NCI-H1694 treated with DMSO at 0.1 percent for 48 hours (cell line): ENCODE results near the gene ANKRD36C.
"Not testable (repeated sequence)": the region's sequence is repeated elsewhere in the genome, so short reads cannot be mapped to it uniquely, and the experiment has no call there.

Experiments
- DNase-seq: peaks from one replicate; lab custom pipeline; 2025; lab: John Stamatoyannopoulos, UW

ANKRD36C gene

GRCh38 chr2:95991351-95992094 lies at the start of gene ANKRD36C:
Gene ANKRD36C, minus strand, starts transcription at chr2:95991824. Its CDS starts 116 bp downstream, at chr2:95991708.
- not testable (repeated sequence) for DNase-seq

- not testable (repeated sequence) for DNase-seq
Observed at GRCh38 chr2:96035554-96035953, 43.9 kb upstream of the ANKRD36C start.

DNA sequence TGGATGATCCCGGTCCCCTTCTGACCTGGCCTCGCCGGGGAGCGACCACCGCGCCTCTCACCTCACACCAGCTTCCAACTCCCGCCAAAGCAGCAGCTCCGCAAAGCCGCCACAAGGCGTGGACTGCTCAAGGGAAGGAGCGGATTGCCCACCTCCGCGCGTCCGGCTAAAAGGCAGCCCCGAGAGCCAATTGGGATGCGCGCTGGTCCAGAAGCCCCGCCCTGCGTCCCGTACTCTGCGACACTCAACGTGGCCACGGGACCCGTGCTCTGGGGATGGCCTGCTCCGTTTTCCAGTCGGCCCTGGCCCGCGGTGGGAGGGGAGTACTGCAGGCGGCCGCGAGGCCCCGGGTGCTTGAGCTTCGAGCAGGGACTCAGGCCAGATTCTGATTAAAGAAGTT lies 43.2 kb upstream of the ANKRD36C start, which contains the start of gene GPAT2:
Gene GPAT2, minus strand, starts transcription at position 125 of the 400 bp plus-strand sequence. CDS start 2,557 bp downstream, outside the sequence.
- not testable (repeated sequence) for DNase-seq

GRCh38 chr2:96033997-96034396 lies 42.4 kb upstream of the ANKRD36C start:
- DNase-seq: not testable (repeated sequence)

GRCh38 chr2:96027725-96028325 lies 36.2 kb upstream of the ANKRD36C start:
- not testable (repeated sequence) for DNase-seq

DNA sequence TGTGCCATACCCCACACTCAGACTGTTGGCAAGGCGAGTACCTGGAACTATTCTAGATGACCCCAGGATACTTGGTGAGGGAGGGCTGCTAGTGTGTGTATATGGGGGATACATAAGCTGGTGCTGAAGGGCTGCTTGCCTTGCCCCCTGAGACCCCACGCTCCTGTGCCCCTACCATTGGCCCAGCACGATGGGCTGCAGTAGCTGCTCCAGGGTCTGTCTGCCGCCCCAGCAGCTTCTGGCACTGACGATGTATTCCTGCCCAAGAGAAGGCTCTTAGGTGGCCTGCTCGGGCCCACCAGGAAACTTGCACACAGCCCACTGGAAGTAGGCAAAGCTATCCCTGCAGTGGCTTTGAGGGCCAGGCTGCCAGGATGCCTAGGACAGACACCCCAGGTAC lies 34.1 kb upstream of the ANKRD36C start:
- DNase-seq: not testable (repeated sequence)

DNA sequence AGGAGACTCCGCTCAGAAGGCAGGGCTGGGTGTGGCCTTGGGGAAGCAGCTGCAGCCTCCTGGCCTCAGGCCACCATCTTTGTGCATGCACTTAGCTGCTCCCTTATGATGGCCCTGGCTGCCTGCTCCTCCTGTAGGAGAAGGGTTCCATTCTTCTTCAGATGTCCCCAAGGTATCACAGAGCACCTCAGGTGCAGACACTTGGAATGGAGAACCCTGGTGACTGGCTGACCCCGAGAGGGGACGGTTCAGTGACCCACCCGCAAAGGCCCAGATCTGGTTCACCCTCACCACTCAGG lies 33.5 kb upstream of the ANKRD36C start:
- no peak for DNase-seq

DNA sequence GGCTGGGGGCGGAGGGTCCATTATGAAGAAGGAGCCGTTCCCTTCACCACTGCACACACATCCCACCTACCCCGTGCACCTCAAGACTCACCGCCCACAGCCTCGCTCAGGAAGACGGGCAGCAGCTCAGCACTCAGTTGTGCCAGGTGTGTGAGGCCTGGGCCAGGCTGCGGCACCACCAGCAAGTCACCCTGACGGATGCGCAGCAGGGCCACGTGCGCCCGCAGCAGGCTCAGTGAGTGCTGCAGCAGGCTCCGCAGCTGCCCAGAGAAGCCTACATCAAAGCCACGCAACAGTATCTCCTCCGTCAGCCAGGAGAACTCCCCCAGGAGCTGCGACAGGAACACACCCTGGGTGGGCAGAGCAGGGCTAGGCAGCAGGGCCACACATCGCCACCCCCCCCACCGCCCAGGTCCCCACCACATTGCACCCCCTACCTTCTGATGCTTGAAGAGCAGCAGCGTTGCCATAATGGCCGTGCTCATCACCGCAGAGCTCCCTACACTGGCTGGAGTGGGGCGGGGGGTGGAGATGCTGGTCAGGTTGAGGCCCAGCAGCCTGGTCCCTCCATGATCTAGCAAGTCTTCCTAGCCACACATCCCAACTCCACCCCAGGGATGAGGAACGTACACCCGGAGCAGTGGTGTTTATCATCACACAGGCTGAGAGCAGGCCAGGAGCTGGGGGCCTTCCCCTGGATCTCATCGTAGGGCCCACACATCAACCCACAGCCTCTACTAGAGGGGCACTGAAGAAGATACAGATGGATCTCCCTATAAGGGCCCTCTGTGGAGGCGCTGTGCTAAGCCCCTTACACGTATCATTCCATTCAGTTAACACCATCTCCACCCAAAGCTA lies 32.9 kb upstream of the ANKRD36C start:
- no peak for DNase-seq

GRCh38 chr2:96023701-96024100 lies 32.1 kb upstream of the ANKRD36C start:
- DNase-seq: not testable (repeated sequence)

- not testable (repeated sequence) for DNase-seq
Observed at GRCh38 chr2:96022701-96023447, 31.2 kb upstream of the ANKRD36C start.

DNA sequence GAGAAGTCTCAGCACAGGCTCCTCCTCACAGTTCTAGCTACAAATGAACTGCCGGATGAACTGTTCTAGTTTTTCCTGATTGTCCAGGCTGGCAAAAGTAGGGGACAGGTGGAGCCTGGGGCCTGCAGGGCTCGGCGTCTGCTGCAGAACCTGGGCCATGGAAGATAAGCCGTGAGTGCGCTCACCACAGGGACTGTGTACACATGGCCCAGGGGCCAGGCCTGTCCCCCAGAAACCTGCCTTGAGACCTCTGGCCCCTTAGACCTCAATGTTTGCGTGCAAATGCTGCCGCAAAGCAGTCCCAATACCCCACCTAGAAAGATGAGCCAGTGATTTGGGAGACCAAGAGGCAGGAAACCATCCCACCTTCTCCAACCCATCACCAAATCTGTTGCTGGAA lies 30.5 kb upstream of the ANKRD36C start:
- DNase-seq: not testable (repeated sequence)

DNA sequence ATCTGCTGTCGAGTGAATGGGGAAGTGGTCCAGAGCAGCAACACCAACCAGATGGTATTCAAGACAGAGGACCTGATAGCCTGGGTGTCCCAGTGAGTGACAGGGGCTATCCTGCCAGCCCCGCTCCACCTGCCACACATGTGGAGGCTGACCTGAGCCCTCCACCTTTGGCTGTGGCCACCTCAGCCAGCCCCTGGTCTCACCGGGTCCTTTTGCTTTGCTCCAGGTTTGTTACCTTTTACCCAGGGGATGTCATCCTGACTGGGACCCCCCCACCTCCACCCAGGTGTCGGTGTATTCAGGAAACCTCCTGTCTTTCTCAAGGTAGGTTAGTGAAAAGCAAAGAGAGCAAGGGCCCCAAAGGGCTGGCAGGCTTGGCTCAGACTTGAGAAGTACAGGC lies 29.5 kb upstream of the ANKRD36C start:
- not testable (repeated sequence) for DNase-seq

DNA sequence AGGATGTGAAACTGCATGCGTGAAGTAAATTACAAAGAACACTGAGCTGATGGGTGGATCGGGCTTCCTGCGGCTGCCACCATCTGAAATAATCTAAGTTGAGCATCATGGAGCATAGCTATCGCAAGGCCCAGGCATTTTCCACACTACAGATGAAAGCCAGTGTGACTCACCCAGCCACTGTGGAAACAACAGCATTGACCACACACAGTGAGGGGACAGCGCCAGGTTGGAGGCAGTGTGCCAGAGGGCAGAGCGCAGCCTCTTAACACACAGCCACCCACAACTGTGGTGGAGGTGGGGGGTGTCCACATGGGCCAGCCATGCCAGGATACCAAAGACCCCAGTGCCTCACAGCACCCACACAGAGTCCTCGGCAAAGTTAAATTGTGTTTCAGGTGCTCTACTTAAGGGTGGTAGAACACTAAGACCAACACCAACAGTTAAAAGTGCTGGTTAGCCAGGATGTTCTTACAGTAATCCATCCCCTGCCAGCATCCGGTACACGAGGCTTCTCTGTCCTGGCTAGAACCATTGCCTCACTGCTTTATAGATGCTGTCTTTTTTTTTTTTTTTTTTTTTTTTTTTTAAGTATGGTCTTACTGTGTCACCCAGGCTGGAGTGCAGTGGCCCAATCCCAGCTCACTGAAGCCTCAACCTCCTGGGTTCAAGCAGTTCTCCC lies 28.4 kb upstream of the ANKRD36C start:
- not testable (repeated sequence) for DNase-seq

- not testable (repeated sequence) for DNase-seq
Observed at GRCh38 chr2:96016321-96016720, 24.7 kb upstream of the ANKRD36C start.

- not testable (repeated sequence) for DNase-seq
Observed at GRCh38 chr2:96012792-96013264, 21.2 kb upstream of the ANKRD36C start.

- DNase-seq: not testable (repeated sequence)
Observed at GRCh38 chr2:96012086-96012791, 20.6 kb upstream of the ANKRD36C start.

GRCh38 chr2:96011129-96011455 lies 19.5 kb upstream of the ANKRD36C start:
- DNase-seq: not testable (repeated sequence)

- not testable (repeated sequence) for DNase-seq
Observed at GRCh38 chr2:96010320-96011128, 18.9 kb upstream of the ANKRD36C start.

- not testable (repeated sequence) for DNase-seq
Observed at GRCh38 chr2:96009833-96010232, 18.2 kb upstream of the ANKRD36C start.

GRCh38 chr2:96008051-96008450 lies 16.4 kb upstream of the ANKRD36C start:
- not testable (repeated sequence) for DNase-seq
